OCI-LY1 (cell line): ENCODE data around the gene GPD2.

Source experiments
- H2AFZ ChIP-seq: fragments of 200-600 bp; sonication (generic), shearing (Covaris generic); 2 replicates; pipeline ENCODE4 v1.6.0; 2014; ENCODE audit warnings: antibody characterized with exemption, mild to moderate bottlenecking, low read length
- H3F3A ChIP-seq: fragments of 200-600 bp; sonication (generic), shearing (Covaris generic); 2 replicates; pipeline ENCODE4 v1.6.0; 2014; ENCODE audit warnings: mild to moderate bottlenecking, antibody characterized with exemption, low read length, moderate library complexity; ENCODE audit not compliant: insufficient read depth
- H3K27ac ChIP-seq: fragments of 200-600 bp; sonication (generic); 2 replicates; pipeline ENCODE4 v1.5.1; 2014; ENCODE audit warnings: low read length, mixed run types, mild to moderate bottlenecking, low read depth; ENCODE audit not compliant: poor library complexity, severe bottlenecking
- H3K27me3 ChIP-seq: fragments of 200-600 bp; sonication (generic); 2 replicates; pipeline ENCODE4 v1.6.0; 2014; ENCODE audit warnings: antibody characterized with exemption, mild to moderate bottlenecking, low read length, moderate library complexity; ENCODE audit not compliant: insufficient read depth
- H3K36me3 ChIP-seq: fragments of 200-600 bp; sonication (generic); 2 replicates; pipeline ENCODE4 v1.6.1; 2014; ENCODE audit warnings: mild to moderate bottlenecking, antibody characterized with exemption, low read length, moderate library complexity, mixed read lengths; ENCODE audit not compliant: insufficient read depth
- H3K4me1 ChIP-seq: fragments of 200-600 bp; sonication (generic); 2 replicates; pipeline ENCODE4 v1.5.1; 2014; ENCODE audit warnings: mild to moderate bottlenecking, low read length, moderate library complexity; ENCODE audit not compliant: insufficient read depth, severe bottlenecking
- H3K4me2 ChIP-seq: fragments of 200-600 bp; sonication (generic), shearing (Covaris generic); 2 replicates; pipeline ENCODE4 v1.6.1; 2014; ENCODE audit warnings: low read length
- H3K4me3 ChIP-seq: fragments of 200-600 bp; sonication (generic); 2 replicates; pipeline ENCODE4 v1.5.1; 2014; ENCODE audit warnings: low read length, low read depth, mild to moderate bottlenecking, mixed read lengths; ENCODE audit not compliant: poor library complexity, severe bottlenecking
- H3K79me2 ChIP-seq: fragments of 200-600 bp; shearing (Covaris generic); 2 replicates; pipeline ENCODE4 v1.6.1; 2016; ENCODE audit warnings: mixed run types, low read length, mixed read lengths; ENCODE audit not compliant: insufficient read depth
- H3K9ac ChIP-seq: fragments of 200-600 bp; sonication (generic), shearing (Covaris generic); 2 replicates; pipeline ENCODE4 v1.6.1; 2014; ENCODE audit warnings: mild to moderate bottlenecking, low read length, mixed read lengths
- H3K9me2 ChIP-seq: fragments of 200-600 bp; sonication (generic), shearing (Covaris generic); 2 replicates; pipeline ENCODE4 v1.6.1; 2014; ENCODE audit warnings: low read depth, mild to moderate bottlenecking, low read length, mixed read lengths
- H3K9me3 ChIP-seq: fragments of 200-600 bp; shearing (Covaris generic); 2 replicates; pipeline ENCODE4 v1.6.1; 2014; ENCODE audit warnings: low read length, mixed read lengths
- H4K20me1 ChIP-seq: fragments of 200-600 bp; sonication (generic), shearing (Covaris generic); 2 replicates; pipeline ENCODE4 v1.6.0; 2016; ENCODE audit warnings: mild to moderate bottlenecking, low read length; ENCODE audit not compliant: insufficient read depth
- CTCF ChIP-seq: fragments of 200-600 bp; sonication (generic), shearing (Covaris generic); IDR thresholded peaks from 2 replicates; pipeline ENCODE4 v1.5.1; 2017; ENCODE audit warnings: mild to moderate bottlenecking, antibody characterized with exemption, low read length, moderate library complexity, mixed read lengths
- EZH2 ChIP-seq: fragments of 200-600 bp; sonication (generic), shearing (Covaris generic); IDR thresholded peaks from 2 replicates; pipeline ENCODE4 v1.8.0; 2017; ENCODE audit warnings: borderline replicate concordance, mixed run types, mild to moderate bottlenecking, antibody characterized with exemption, low read length, moderate library complexity, mixed read lengths

Gene GPD2

DNA sequence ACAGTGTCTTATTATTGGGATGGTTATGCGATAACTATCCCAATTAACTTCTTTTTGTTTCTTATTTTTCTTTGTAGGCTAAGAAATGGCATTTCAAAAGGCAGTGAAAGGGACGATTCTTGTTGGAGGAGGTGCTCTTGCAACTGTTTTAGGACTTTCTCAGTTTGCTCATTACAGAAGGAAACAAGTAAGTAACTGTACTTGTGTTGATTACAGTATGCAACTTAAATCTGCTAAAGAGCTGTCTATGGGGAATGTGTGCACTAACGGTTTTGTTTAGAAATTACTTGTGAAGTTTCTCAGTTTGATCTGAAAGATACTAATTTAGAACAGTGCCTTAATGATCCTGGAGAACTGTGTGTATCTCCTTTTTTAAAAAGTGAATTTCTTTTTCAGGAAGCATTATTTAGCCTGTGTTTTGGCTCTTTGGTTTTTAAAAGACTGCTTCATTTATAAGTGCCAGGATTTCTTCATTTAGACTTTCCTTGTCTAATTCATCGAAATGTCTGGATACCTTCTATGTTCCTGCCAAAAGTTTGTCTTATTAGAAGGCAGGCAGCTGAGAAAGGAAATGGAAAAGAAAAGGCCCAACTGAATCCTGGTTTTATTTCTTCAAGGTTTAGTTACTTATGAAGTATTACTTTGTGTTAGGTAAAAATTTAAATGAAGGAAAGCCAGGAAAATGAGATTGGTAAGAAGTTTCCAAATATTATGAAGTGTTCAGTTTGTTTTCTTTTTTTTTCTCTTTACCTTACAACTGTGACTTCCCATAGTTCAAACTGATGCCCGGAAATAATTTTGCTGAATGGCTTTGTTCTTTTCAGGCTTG lies 40.1 kb downstream of the GPD2 start:
- Histone ChIP-seq H3K9me2 (no peaks in the 10 kb centered on the region), H3K9ac (no peak overlapping the region), H3K9me3 (no peaks in the 10 kb centered on the region), H3K27ac (no peak overlapping the region), H3K27me3 (no peaks in the 10 kb centered on the region), H3K4me2 (no peak overlapping the region), H2AFZ (no peak overlapping the region), H3K79me2 (no peaks in the 10 kb centered on the region), H4K20me1 (no peaks in the 10 kb centered on the region), H3K36me3 (no peaks in the 10 kb centered on the region), H3K4me1 (peaks cover 6% of the 10 kb centered on the region), H3F3A (no peaks in the 10 kb centered on the region), H3K4me3 (no peak overlapping the region)
- no peak for TF ChIP-seq EZH2
- no peak for TF ChIP-seq CTCF

GRCh38 chr2:156476850-156477206 lies 40.6 kb downstream of the GPD2 start:
- no peaks in the 10 kb centered on the region for H4K20me1 ChIP-seq
- no peaks in the 10 kb centered on the region for H3K79me2 ChIP-seq
- H3K9me3 ChIP-seq = no peaks in the 10 kb centered on the region
- H3K36me3 ChIP-seq = no peaks in the 10 kb centered on the region
- no peaks in the 10 kb centered on the region for H3F3A ChIP-seq
- no peak overlapping the region for H3K4me2 ChIP-seq
- TF ChIP-seq CTCF (no peak), EZH2 (no peak)
- H3K9me2 ChIP-seq = no peaks in the 10 kb centered on the region
- H3K4me3 ChIP-seq = no peak overlapping the region
- no peak overlapping the region for H3K27ac ChIP-seq
- H3K27me3 ChIP-seq = no peaks in the 10 kb centered on the region
- H3K4me1 ChIP-seq = peaks cover 4% of the 10 kb centered on the region
- no peak overlapping the region for H3K9ac ChIP-seq
- H2AFZ ChIP-seq = no peak overlapping the region

DNA sequence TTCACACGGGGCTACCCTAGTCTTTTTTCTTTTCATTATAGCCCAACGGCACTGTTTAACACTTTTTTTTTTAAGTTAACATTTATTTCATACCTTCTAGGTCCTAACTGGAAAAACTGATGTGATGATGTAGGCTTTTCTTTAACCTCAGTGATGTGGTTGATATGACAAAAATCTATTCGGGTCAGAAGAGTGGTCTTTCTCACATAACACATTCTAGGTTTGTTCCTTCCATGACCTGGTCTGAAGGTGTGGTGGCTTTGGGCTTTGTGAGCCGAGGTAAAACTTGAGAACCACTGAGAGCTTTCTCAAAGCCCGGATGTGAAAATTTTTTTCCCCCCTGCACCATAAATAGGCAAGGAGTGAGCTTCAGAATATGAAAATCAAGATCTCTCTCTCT lies 44.2 kb downstream of the GPD2 start:
- H3K4me2 ChIP-seq = no peak overlapping the region
- TF ChIP-seq CTCF = no peak
- no peak for TF ChIP-seq EZH2
- H3K36me3 ChIP-seq = no peaks in the 10 kb centered on the region
- H3K9ac ChIP-seq = no peak overlapping the region
- no peaks in the 10 kb centered on the region for H3K9me2 ChIP-seq
- H3K79me2 ChIP-seq = no peaks in the 10 kb centered on the region
- H4K20me1 ChIP-seq = no peaks in the 10 kb centered on the region
- H3K27me3 ChIP-seq = no peaks in the 10 kb centered on the region
- H3K4me1 ChIP-seq = no peaks in the 10 kb centered on the region
- no peaks in the 10 kb centered on the region for H3F3A ChIP-seq
- no peak overlapping the region for H3K4me3 ChIP-seq
- no peak overlapping the region for H2AFZ ChIP-seq
- H3K27ac ChIP-seq = no peak overlapping the region
- H3K9me3 ChIP-seq = no peaks in the 10 kb centered on the region
